ENCODE results near the gene WDR37. TPM values are rescaled to one million over a fixed set of nuclear protein-coding genes. Genes with fewer than 3 reads are reported as not detected.
A peak's percentile ranks its signal among the peaks of the same experiment; 100 is the strongest.

The WDR37 gene
- total RNA-seq, 1 donor from 2014 or later, result 17.1 TPM

- DNase-seq (ENCODE audit: low spot score), result no peak
Measured at GRCh38 chr10:1074052-1074747, 18.0 kb downstream of the WDR37 start.

GRCh38 chr10:1074748-1075308 is 18.6 kb downstream of the WDR37 start:
- DNase-seq (ENCODE audit: low spot score), result no peak

GRCh38 chr10:1078668-1079067 is 22.5 kb downstream of the WDR37 start:
- DNase-seq (ENCODE audit: low spot score), result no peak

- DNase-seq (ENCODE audit: low spot score), result no peak
Measured at GRCh38 chr10:1083581-1083980, 27.4 kb downstream of the WDR37 start.

- no peak for DNase-seq (ENCODE audit: low spot score)
Measured at GRCh38 chr10:1084011-1084950, 28.1 kb downstream of the WDR37 start.

- DNase-seq (ENCODE audit: low spot score), result no peak
Measured at GRCh38 chr10:1085258-1085657, 29.1 kb downstream of the WDR37 start.

GRCh38 chr10:1086787-1087186 is 30.6 kb downstream of the WDR37 start:
- no peak for DNase-seq (ENCODE audit: low spot score)

- no peak for DNase-seq (ENCODE audit: low spot score)
Measured at GRCh38 chr10:1089017-1089689, 33.0 kb downstream of the WDR37 start.

- no peak for DNase-seq (ENCODE audit: low spot score)
Measured at GRCh38 chr10:1090696-1091095, 34.5 kb downstream of the WDR37 start.

- DNase-seq (ENCODE audit: low spot score), result no peak
Measured at GRCh38 chr10:1093696-1094095, 37.5 kb downstream of the WDR37 start.

GRCh38 chr10:1094112-1095057 is 38.2 kb downstream of the WDR37 start:
- no peak for DNase-seq (ENCODE audit: low spot score)

GRCh38 chr10:1095498-1095897 is 39.3 kb downstream of the WDR37 start:
- DNase-seq (ENCODE audit: low spot score), result no peak

- DNase-seq (ENCODE audit: low spot score), result peak; percentile 65
Measured at GRCh38 chr10:1096287-1096889, 40.2 kb downstream of the WDR37 start.

- peak; percentile 60 for DNase-seq (ENCODE audit: low spot score)
Measured at GRCh38 chr10:1097436-1097835, 41.3 kb downstream of the WDR37 start.

- DNase-seq (ENCODE audit: low spot score), result peak; percentile 22
Measured at GRCh38 chr10:1100143-1100542, 44.0 kb downstream of the WDR37 start.

- peak; percentile 68 for DNase-seq (ENCODE audit: low spot score)
Measured at GRCh38 chr10:1100691-1101368, 44.6 kb downstream of the WDR37 start.

GRCh38 chr10:1101946-1102345 is 45.8 kb downstream of the WDR37 start:
- DNase-seq (ENCODE audit: low spot score), result peak; percentile 11

GRCh38 chr10:1102416-1102815 is 46.2 kb downstream of the WDR37 start:
- peak; percentile 28 for DNase-seq (ENCODE audit: low spot score)

GRCh38 chr10:1102831-1103230 is 46.6 kb downstream of the WDR37 start:
- DNase-seq (ENCODE audit: low spot score), result peak; percentile 5
